ENCODE measurements around the gene DCAF15.

DNA sequence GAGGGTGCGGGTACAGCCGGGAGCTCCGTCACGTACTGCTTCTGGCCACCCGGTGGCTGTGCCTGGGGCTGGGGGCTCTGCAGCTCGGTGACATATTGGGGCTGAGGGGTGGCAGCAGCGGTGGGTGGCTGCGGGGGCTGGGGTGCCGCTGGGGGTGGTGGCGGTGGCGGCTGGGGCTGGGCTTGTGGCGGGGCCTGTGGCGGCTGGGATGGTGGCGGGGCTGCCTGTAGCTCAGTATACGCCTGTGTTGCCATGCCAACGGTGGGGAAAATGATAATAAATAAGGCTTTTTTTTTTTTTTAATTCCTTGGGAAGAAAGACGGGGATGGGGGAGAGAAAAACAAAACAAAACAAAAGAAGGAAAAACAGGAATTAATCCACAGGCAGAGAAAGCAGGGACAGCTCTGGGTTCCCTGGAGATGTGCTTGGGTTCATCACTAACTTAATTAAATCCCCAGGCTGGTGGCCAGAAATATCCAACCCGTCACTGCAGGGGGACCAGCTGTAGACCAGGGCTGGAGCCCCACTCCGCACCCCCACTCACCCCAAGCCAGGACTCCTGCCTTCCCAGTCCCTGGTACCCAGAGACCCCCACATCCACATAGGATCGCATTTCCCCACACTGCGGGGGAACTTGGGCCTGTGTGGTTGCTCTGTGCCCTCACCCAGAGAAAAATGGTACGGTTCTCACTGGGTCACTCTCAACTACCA, 41.4 kb downstream of the DCAF15 start:
- TF ChIP-seq FOXM1 (IDR thresholded peaks at IDR 0.05; ENCODE audit: borderline replicate concordance, low read depth) (no peak), YY1 (IDR thresholded peaks at IDR 0.05; ENCODE audit: low read depth) (no peak), RAD21 (IDR thresholded peaks at IDR 0.05; ENCODE audit: low read depth) (no peak), TAF1 (IDR thresholded peaks at IDR 0.05; ENCODE audit: low read depth) (no peak), EP300 (IDR thresholded peaks at IDR 0.05; ENCODE audit: borderline replicate concordance) (no peak), CREB1 (IDR thresholded peaks at IDR 0.05; ENCODE audit: low read depth) (no peak)
- TF ChIP-seq, protein P1, sequence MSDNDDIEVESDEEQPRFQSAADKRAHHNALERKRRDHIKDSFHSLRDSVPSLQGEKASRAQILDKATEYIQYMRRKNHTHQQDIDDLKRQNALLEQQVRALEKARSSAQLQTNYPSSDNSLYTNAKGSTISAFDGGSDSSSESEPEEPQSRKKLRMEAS (IDR thresholded peaks at IDR 0.05) = no peak
- TF ChIP-seq, protein P2, sequence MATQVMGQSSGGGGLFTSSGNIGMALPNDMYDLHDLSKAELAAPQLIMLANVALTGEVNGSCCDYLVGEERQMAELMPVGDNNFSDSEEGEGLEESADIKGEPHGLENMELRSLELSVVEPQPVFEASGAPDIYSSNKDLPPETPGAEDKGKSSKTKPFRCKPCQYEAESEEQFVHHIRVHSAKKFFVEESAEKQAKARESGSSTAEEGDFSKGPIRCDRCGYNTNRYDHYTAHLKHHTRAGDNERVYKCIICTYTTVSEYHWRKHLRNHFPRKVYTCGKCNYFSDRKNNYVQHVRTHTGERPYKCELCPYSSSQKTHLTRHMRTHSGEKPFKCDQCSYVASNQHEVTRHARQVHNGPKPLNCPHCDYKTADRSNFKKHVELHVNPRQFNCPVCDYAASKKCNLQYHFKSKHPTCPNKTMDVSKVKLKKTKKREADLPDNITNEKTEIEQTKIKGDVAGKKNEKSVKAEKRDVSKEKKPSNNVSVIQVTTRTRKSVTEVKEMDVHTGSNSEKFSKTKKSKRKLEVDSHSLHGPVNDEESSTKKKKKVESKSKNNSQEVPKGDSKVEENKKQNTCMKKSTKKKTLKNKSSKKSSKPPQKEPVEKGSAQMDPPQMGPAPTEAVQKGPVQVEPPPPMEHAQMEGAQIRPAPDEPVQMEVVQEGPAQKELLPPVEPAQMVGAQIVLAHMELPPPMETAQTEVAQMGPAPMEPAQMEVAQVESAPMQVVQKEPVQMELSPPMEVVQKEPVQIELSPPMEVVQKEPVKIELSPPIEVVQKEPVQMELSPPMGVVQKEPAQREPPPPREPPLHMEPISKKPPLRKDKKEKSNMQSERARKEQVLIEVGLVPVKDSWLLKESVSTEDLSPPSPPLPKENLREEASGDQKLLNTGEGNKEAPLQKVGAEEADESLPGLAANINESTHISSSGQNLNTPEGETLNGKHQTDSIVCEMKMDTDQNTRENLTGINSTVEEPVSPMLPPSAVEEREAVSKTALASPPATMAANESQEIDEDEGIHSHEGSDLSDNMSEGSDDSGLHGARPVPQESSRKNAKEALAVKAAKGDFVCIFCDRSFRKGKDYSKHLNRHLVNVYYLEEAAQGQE (IDR thresholded peaks at IDR 0.05; ENCODE audit: low read depth) = no peak
